IMR-90 (cell line): ENCODE measurements around the gene ATG7. TPM values are rescaled to one million over a fixed set of nuclear protein-coding genes. Genes with fewer than 3 reads are reported as not detected.

ENCODE experiments used
- ATAC-seq: fragments of 200-7000 bp; cut with Tn5 transposase; 2 replicates; pipeline ENCODE4 v1.9.1; 2020; ENCODE audit warnings: low read depth, mild to moderate bottlenecking, moderate library complexity
- BruUV-seq: library from RNA; stranded (reverse); fragments of 400-500 nt; replicated peaks from 2 replicates; lab custom pipeline; 2021; lab: Mats Ljungman, UMichigan
- CTCF ChIA-PET: fragments of 300-600 bp; formaldehyde crosslinking; extraction: SDS; loops from one replicate; lab custom pipeline; 2021; ENCODE audit warnings: antibody characterized with exemption; lab: Yijun Ruan, JAX
- POLR2A ChIA-PET: fragments of 300-600 bp; sonication (Branson Sonifier 250); formaldehyde crosslinking; loops from one replicate; lab custom pipeline; 2022; ENCODE audit warnings: antibody characterized with exemption; ENCODE audit not compliant: unreplicated experiment; lab: Charles Lee
- DNase-seq: peaks from one replicate; pipeline ENCODE4 v3.0.0; 2013
- H2AFZ ChIP-seq: replicated peaks from 2 replicates; pipeline ENCODE3; 2013; ENCODE audit warnings: low read length, mild to moderate bottlenecking; ENCODE audit not compliant: poor library complexity
- H2AK5ac ChIP-seq: 2 replicates; pipeline ENCODE4 v1.6.1; 2013; ENCODE audit warnings: low read depth, low read length, inconsistent platforms
- H2AK9ac ChIP-seq: replicated peaks from 2 replicates; pipeline ENCODE3; 2013; ENCODE audit warnings: mild to moderate bottlenecking, low read depth, low read length, moderate library complexity; ENCODE audit not compliant: poor library complexity
- H2BK120ac ChIP-seq: 2 replicates; pipeline ENCODE4 v1.6.1; 2013; ENCODE audit warnings: low read depth, low read length, inconsistent platforms
- H2BK15ac ChIP-seq: 3 replicates; pipeline ENCODE4 v1.6.1; 2013; ENCODE audit warnings: low read depth, low read length, inconsistent platforms
- H2BK20ac ChIP-seq: 2 replicates; pipeline ENCODE4 v1.6.1; 2013; ENCODE audit warnings: low read depth, mild to moderate bottlenecking, inconsistent platforms, low read length, moderate library complexity
- H2BK5ac ChIP-seq: 2 replicates; pipeline ENCODE4 v1.6.1; 2013; ENCODE audit warnings: mild to moderate bottlenecking, low read depth, low read length, inconsistent platforms; ENCODE audit not compliant: poor library complexity, severe bottlenecking
- H3K14ac ChIP-seq: replicated peaks from 2 replicates; pipeline ENCODE4 v1.6.1; 2013; ENCODE audit warnings: low read depth, low read length, inconsistent platforms
- H3K18ac ChIP-seq: 2 replicates; pipeline ENCODE4 v1.6.1; 2013; ENCODE audit warnings: low read depth, low read length, control low read depth
- H3K23ac ChIP-seq: 2 replicates; pipeline ENCODE4 v1.6.1; 2013; ENCODE audit warnings: low read depth, low read length, inconsistent platforms
- H3K27ac ChIP-seq: 2 replicates; pipeline ENCODE4 v1.5.1; 2013; ENCODE audit warnings: mild to moderate bottlenecking, control low read depth, low read length; ENCODE audit not compliant: insufficient read depth
- H3K27me3 ChIP-seq: 2 replicates; pipeline ENCODE4 v1.6.1; 2013; ENCODE audit warnings: low read length; ENCODE audit not compliant: control insufficient read depth, insufficient read depth
- H3K36me3 ChIP-seq: 2 replicates; pipeline ENCODE4 v1.6.1; 2013; ENCODE audit warnings: low read length, mixed read lengths; ENCODE audit not compliant: control insufficient read depth, insufficient read depth
- H3K4ac ChIP-seq: 2 replicates; pipeline ENCODE4 v1.6.1; 2013; ENCODE audit warnings: low read depth, low read length, inconsistent platforms
- H3K4me1 ChIP-seq: 2 replicates; pipeline ENCODE4 v1.6.1; 2013; ENCODE audit warnings: low read length, mixed read lengths; ENCODE audit not compliant: control insufficient read depth, insufficient read depth
- H3K4me2 ChIP-seq: 2 replicates; pipeline ENCODE4 v1.6.1; 2013; ENCODE audit warnings: low read depth, mild to moderate bottlenecking, control low read depth, low read length, moderate library complexity
- H3K4me3 ChIP-seq: 2 replicates; pipeline ENCODE4 v1.5.1; 2013; ENCODE audit warnings: low read depth, mild to moderate bottlenecking, control low read depth, low read length, moderate library complexity; ENCODE audit not compliant: insufficient read depth
- H3K56ac ChIP-seq: 2 replicates; pipeline ENCODE4 v1.6.1; 2013; ENCODE audit warnings: low read length, inconsistent platforms; ENCODE audit not compliant: insufficient read depth; ENCODE audit errors: extremely low read depth
- H3K79me1 ChIP-seq, 2 experiments: 2 replicates each; pipeline ENCODE4 v1.6.1; 2013; ENCODE audit warnings: low read length in 2 of 2, inconsistent platforms in 1 of 2, low read depth in 1 of 2
- H3K9ac ChIP-seq: 2 replicates; pipeline ENCODE4 v1.6.1; 2013; ENCODE audit warnings: low read depth, low read length, control low read depth
- H3K9me1 ChIP-seq: 2 replicates; pipeline ENCODE4 v1.6.1; 2013; ENCODE audit warnings: low read length, inconsistent platforms; ENCODE audit not compliant: insufficient read depth
- H3K9me3 ChIP-seq: 2 replicates; pipeline ENCODE4 v1.6.1; 2013; ENCODE audit warnings: low read length; ENCODE audit not compliant: control insufficient read depth, insufficient read depth
- H4K20me1 ChIP-seq: 2 replicates; pipeline ENCODE4 v1.6.1; 2013; ENCODE audit warnings: low read length, inconsistent platforms; ENCODE audit not compliant: insufficient read depth
- H4K5ac ChIP-seq: 2 replicates; pipeline ENCODE4 v1.6.1; 2013; ENCODE audit warnings: mild to moderate bottlenecking, low read depth, low read length, control low read depth
- H4K8ac ChIP-seq, 2 experiments: 2 replicates each; pipeline ENCODE4 v1.6.1; 2013; ENCODE audit warnings: low read depth in 2 of 2, low read length in 2 of 2, control low read depth in 1 of 2, inconsistent platforms in 1 of 2
- H4K91ac ChIP-seq: 2 replicates; pipeline ENCODE4 v1.6.1; 2013; ENCODE audit warnings: low read depth, low read length, inconsistent platforms; ENCODE audit not compliant: insufficient read depth
- BHLHE40 ChIP-seq: fragments of 150-350 bp; IDR thresholded peaks from 2 replicates; pipeline ENCODE4 v1.6.1; 2016; ENCODE audit warnings: mild to moderate bottlenecking, low read depth, low read length
- RFX5 ChIP-seq: IDR thresholded peaks from 2 replicates; pipeline ENCODE4 v1.8.0; 2012; ENCODE audit warnings: low read depth, mild to moderate bottlenecking, low read length, moderate library complexity
- WGBS, 2 experiments: methylation state at CpG; one replicate each; pipeline versions ENCODE4 v1.1.5 to v1.1.7; 2013; ENCODE audit warnings: missing lambda C conversion rate in 2 of 2; ENCODE audit not compliant: insufficient read length in 1 of 2; ENCODE audit errors: extremely low coverage in 2 of 2; 5-methylcytosine and 5-hydroxymethylcytosine counted together
- dilution Hi-C: fragments of 300-500 bp; cut with HindIII; formaldehyde crosslinking; loops from one replicate; pipeline ENCODE4 v1.14.3; 2018; ENCODE audit warnings: low sequenced_read_pairs; ENCODE audit not compliant: unreplicated experiment
- in situ Hi-C: fragments of 300-500 bp; cut with MboI; formaldehyde crosslinking; loops from 3 replicates; pipeline ENCODE4 v1.14.3; 2019; ENCODE audit warnings: low sequenced_read_pairs, inconsistent platforms, mixed read lengths
- intact Hi-C: fragments of 100-400 bp; cut with micrococcal nuclease; formaldehyde crosslinking; loops from 2 replicates; pipeline ENCODE4 v1.10.0; 2022
- polyA plus RNA-seq, 3 experiments: library from polyadenylated mRNA; depleted of rRNA; stranded (reverse); fragments of >200 nt; gene quantifications; 2 replicates each; pipeline ENCODE4 v1.2.3, GENCODE V29; 2012; ENCODE audit warnings: low replicate concordance in 1 of 3
- total RNA-seq: library from RNA; depleted of rRNA; stranded (reverse); fragments of >200 nt; gene quantifications from 2 replicates; pipeline ENCODE4 v1.2.3, GENCODE V29; 2012

The ATG7 gene
- total and polyA plus RNA-seq, 2 of the 4 experiments (the other 2 are of a cell fraction): 15.6 to 51.4 TPM

GRCh38 chr3:11272906-11273574 lies 843 bp downstream of the ATG7 start:
- H3K14ac ChIP-seq: peak overlapping the region; percentile 94
- DNase-seq: no peak
- no TSS peak for BruUV-seq
- H4K8ac ChIP-seq: peak overlapping the region; percentile 86 to 97
- peak overlapping the region; percentile 94 for H3K4me3 ChIP-seq
- H3K4me2 ChIP-seq: peak overlapping the region; percentile 83
- peak overlapping the region; percentile 12 for H2AK9ac ChIP-seq
- no peak for ATAC-seq
- TF ChIP-seq BHLHE40 (peak; percentile 53), RFX5 (no peak)
- peaks cover 6% of the 10 kb centered on the region for H3K4me1 ChIP-seq
- 0 out of 2 replicates have a peak overlapping the region, but pooled peaks have one; percentile 62 for H2AK5ac ChIP-seq
- H3K23ac ChIP-seq: peak overlapping the region; percentile 89; the same call in 1 of the 2 replicates
- dilution Hi-C loops: no loop called here
- H4K20me1 ChIP-seq: no peaks in the 10 kb centered on the region
- peaks cover 32 to 50% of the 10 kb centered on the region in 2 experiments for H3K79me1 ChIP-seq
- H3K9me3 ChIP-seq: no peaks in the 10 kb centered on the region
- peak overlapping the region; percentile 81 for H2BK5ac ChIP-seq
- H3K9ac ChIP-seq: peak overlapping the region; percentile 87
- no peak overlapping the region for H2AFZ ChIP-seq
- peak overlapping the region; percentile 70 for H2BK120ac ChIP-seq
- ChIA-PET POLR2A (interaction anchor here (1.4 kb wide), 1 partner anchor 25 kb away, joined by 3 read pairs; no protein-coding TSS in a partner anchor), CTCF (interaction anchor here (0.6 to 0.9 kb wide), 2 partner anchors 19 to 315 kb away, joined by 3 to 4 read pairs; no protein-coding TSS in a partner anchor)
- H3K27ac ChIP-seq: peak overlapping the region; percentile 19
- in situ Hi-C loops: no loop called here
- H2BK15ac ChIP-seq: peak overlapping the region; percentile 70; the same call in 1 of the 3 replicates
- peak overlapping the region; percentile 82 for H4K91ac ChIP-seq
- H2BK20ac ChIP-seq: no peak overlapping the region
- peak overlapping the region; percentile 90; the same call in 1 of the 2 replicates for H3K4ac ChIP-seq
- intact Hi-C loops: loop anchor here (1.0 kb wide), 1 partner anchor 62 kb away; no protein-coding TSS in a partner anchor
- 0% methylated on average over 5 of the region's 9 CpGs; no CpG with 5 or more reads in 1 of the 2 experiments for WGBS, 2 experiments
- peaks cover 14% of the 10 kb centered on the region for H3K9me1 ChIP-seq
- H3K18ac ChIP-seq: no peak overlapping the region
- H4K5ac ChIP-seq: no peak overlapping the region; the same call in 1 of the 2 replicates
- H3K27me3 ChIP-seq: no peaks in the 10 kb centered on the region
- 0 out of 2 replicates have a peak, but pooled peaks cover 3% of the 10 kb centered on the region for H3K36me3 ChIP-seq
- peak overlapping the region; percentile 86; the same call in 1 of the 2 replicates for H3K56ac ChIP-seq
